Inflammatory macrophage treated with lipopolysaccharide for 1 hour (primary cell): ENCODE results near the gene LRMDA.
"Not testable (repeated sequence)": the region's sequence is repeated elsewhere in the genome, so short reads cannot be mapped to it uniquely, and the experiment has no call there.

ENCODE experiments used
- DNase-seq, 2 donors: peaks; one replicate each; pipeline ENCODE4 v3.0.0-alpha.2; 2020 to 2022

LRMDA gene

DNA sequence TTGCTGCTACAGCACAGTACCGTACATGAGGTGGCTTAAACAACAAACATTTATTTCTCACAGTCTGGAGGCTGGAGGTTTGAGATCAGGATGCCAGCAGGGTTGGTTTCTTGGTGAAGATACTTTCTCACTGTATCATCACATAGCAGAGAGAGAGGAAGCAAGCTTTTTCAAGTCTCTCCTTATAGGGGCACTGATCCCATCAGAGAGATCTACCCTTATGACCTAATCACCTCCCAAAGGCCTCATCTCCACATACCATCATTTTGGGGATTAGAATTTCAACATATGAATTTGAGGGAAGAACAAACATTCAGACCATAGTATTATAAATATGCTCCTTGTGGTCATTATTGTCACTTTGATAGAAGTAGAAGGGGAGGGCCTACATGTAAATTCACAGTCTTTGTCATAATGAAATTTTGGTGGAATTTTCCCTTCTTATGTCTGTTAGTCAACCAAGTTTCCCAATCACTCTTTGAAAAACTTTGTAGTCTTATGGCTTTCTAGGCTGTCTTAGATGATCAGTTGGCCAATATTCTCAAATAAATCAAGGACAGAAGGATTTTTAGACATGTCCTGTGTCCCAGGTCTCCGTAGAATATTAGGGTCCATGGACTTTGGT lies 606.2 kb downstream of the LRMDA start:
- DNase-seq = peak; percentile 51 to 54

DNA sequence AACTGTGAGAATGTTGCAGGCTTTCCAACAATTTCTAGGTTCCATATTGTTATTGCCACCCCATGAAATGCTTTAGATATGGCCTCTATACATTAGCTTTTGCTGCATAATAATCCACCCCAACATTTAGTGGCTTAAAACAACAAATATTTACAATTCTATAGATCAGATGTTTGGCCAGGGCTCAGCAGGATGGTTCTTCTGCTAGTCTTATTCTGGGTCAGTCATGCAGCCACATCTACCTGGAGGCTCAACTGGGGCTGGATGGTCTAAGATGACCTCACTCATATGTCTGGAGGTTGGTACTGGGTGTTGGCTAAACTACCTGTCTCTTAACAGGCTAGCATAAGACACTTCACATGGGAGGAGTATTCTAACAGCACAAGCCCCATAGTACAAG lies 607.3 kb downstream of the LRMDA start:
- DNase-seq = no peak

DNA sequence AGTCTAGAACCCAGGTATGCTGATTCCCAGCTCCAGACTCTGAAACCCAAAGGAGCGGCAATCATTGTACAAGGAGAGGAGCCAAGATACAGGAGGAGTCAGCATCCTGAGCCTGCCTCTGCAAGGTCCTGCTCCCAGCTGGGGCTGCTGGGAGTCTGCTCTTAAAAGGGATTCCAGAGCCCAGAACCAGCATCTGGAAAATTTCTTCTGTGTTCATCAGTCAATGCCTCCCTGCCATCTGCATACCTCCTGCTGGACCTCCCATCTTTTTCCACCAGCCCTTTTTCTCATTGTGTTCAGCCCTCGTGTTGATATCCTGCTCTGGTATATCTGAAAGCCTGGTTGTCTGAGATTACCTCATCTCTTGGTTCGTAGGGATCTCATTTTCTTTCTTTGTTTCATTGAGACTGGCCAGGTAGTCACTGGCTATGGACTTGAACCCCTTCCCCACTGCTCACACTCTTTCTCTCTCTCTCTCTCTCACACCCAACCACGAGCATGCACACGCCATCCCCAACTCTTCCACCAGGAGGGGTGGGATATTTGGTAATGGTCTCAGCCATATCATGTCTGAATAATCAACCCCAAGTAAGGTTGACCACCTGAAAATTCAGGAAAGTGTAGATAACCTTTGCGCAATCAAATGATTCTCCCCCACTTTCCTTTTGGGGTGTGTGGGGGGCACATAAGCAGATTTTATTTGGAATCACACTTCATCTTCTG lies 608.8 kb downstream of the LRMDA start:
- no peak for DNase-seq

DNA sequence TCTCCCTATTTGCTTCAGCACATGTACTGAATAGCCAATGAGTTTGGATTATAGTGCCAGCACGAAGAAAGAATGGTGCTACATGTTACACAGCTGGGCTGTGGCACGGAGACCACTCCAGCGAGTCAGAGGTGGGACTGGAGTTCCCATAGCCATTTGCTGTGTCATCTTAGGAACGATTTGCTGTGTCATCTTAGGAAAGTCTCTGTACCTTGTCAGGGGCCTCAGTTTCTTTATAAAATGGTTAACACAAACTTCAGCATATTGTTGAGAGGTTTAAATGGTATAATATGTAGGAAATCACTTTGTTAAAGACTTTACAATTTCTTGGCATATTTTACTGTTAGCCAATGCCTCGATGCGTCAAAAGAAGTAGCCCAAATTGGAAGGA lies 609.4 kb downstream of the LRMDA start:
- no peak for DNase-seq

DNA sequence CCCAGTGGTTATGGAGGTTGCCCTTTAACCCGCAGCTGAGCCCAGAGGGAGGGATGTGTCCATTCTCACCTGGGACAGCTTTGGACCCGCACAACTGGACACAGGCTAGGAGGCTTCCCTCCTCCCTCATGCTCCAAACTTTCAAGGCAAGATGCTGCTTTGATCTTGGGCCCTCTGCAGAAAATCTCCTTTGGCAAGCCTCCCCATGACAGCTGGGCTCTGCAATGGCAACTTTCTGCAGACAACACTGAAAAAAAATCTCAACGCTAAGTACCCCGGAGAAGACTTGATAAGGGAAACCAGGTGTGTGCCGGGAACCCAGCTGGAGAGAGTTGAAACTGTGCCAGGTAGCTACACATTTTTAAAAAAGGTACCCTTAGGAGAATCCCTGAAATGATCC lies 610.1 kb downstream of the LRMDA start:
- DNase-seq = no peak

DNA sequence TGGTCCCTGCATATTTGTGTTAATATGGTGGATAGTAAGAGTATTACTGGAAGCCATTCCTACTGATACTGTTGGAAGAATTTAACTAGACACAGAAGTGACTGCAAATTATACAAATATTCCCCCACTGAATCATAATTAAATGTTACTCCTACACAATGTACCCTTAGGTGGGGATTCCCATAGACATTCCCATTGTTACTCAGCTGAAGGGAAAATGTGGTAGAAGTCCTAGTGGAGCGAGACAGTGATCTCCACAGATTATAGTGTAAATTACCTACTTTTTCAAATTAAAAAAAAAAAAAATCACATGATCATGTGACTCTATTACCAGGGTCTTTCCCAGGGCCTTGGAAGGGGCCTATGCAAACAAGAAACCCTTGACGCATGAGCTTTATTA lies 611.8 kb downstream of the LRMDA start:
- DNase-seq = no peak

DNA sequence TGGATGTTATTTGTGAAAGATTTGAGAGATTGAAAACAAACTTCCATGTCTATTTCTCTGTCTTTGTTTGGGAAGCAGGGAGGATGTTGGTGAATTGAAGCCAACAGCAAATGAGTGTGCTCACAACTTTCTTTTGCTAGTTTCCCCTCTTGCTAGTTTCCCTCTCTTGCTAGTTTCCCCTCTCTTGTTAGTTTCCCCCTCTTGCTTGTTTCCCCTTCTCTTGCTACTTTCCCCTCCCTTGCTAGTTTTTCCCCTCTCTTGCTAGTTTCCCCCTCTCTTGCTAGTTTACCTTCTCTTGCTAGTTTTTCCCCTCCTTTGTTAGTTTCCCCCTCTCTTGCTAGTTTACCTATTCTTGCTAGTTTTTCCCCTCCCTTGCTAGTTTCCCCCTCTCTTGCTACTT lies 613.3 kb downstream of the LRMDA start:
- peak in 1 of 2 donors; percentile 13 for DNase-seq

DNA sequence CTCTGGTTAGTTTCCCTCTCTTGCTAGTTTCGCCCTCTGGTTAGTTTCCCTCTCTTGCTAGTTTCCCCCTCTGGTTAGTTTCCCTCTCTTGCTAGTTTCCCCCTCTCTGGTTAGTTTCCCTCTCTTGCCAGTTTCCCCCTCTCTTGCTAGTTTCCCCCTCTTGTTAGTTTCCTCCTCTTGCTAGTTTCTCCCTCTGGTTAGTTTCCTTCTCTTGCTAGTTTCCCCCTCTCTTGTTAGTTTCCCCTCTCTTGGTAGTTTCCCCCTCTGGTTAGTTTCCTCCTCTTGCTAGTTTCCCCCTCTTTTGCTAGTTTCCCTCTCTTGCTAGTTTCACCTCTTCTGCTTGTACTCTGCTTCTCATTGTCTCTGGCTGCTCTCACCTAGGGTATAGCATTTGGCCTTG lies 613.8 kb downstream of the LRMDA start:
- DNase-seq = peak in 1 of 2 donors; percentile 28

DNA sequence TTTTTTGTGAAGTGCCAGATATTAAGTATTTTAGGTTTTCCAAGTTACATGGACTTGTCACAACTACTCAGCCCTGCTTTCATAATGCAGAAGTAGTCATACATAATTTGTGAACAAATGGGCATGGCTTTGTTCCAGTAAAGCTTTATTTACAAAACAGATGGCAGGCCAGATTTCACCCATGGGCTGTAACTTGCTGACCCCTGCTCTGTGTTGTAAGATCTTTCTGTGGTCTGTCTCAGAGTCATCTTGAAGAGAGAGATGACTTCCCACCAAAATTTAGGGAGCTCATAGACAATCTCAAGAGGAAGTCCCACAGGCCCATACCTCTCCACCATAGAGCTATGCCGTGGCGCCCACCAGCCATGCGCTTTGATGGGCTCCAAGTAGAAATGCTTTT lies 616.1 kb downstream of the LRMDA start:
- peak in 1 of 2 donors; percentile 11 for DNase-seq

DNA sequence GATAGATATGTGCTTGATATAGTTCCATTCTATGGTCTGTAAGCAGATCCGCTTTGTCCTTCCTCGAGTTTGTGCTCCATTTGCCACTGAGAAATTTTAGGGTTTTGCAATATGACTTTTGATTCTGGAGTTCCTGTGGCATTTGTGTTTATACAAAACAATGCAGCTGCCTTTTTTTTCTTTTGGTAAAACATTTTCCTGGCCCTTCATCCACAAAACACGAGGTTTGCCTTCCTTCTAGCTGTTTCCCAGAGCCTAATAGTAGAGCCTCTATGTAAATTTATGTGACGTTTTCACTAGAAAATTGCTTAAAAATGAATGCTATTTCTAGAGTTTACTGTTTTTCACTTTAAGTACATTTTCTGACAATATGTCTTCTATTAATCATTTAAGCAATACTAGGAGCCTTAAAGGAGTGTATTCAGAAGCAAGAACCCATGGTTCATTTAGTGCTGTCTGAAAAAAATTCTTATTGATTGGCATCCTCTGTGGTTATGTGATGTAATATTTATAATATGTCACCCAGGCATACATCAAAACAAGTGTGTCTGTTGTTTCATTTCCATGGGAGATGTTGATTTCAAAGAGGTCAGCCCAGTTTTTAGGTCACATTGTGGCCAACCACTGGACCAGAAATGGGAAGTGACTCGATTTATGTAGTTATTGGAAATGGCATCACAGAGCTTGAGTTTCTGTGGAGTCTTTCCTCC lies 618.3 kb downstream of the LRMDA start:
- DNase-seq = peak; percentile 48 to 61

DNA sequence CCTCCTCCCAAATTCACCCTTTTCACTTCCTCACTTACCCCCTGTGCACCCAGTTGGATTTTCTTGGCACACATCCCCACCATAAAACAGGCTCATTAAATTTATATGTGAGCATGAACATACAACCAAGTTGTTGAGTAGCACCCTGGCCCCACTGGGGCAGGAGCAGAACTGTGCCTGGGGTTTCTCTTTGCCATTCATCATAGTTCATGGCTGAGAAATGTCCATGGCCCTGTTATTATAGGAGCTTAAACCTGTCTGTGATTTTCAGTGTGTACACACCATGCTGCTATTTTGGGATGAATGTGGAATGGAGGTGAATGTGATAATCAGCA lies 618.8 kb downstream of the LRMDA start:
- no peak for DNase-seq

DNA sequence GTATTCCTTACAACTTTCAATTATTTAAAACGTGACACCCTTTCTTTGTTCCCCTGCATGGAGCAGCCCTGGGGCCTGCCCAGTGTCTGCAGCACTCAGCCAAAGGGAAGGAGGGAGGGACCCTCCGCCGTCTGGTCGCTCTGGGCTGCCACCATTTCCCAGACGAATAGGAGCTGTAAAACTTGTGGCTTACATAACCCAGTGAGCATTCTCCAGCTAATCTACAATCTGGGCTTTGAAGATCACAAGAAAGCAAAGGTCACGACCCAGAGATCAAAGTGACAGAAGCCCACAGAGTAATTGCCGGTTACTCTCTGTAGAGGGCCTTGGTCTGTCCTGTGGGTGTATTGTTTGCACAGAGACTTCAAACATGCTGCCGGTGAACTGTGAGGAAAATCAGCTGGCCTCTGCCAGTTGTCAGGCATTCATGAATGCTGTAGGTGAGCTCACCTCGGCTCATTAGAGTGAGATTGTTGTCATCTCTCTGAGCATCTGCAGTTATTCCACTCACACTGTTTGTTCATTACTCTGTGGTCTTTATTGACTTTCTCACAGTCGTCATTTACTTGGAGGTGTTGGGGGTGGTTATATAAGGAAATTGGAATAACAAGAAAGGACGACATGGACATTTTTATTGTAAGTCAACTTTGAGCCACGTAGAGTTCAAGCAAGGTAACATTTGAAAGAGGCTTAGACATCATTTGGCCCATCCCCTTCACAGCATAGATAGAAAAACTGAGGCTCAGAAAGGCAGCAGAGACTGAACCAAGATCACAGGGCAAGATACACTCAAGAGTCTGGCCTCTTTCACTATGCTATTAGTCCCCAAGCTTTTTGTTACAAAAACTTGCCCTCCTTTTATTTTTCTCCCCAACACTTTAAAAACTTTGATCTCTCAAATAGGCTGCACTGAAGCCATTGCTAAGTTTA lies 619.8 kb downstream of the LRMDA start:
- DNase-seq = no peak

DNA sequence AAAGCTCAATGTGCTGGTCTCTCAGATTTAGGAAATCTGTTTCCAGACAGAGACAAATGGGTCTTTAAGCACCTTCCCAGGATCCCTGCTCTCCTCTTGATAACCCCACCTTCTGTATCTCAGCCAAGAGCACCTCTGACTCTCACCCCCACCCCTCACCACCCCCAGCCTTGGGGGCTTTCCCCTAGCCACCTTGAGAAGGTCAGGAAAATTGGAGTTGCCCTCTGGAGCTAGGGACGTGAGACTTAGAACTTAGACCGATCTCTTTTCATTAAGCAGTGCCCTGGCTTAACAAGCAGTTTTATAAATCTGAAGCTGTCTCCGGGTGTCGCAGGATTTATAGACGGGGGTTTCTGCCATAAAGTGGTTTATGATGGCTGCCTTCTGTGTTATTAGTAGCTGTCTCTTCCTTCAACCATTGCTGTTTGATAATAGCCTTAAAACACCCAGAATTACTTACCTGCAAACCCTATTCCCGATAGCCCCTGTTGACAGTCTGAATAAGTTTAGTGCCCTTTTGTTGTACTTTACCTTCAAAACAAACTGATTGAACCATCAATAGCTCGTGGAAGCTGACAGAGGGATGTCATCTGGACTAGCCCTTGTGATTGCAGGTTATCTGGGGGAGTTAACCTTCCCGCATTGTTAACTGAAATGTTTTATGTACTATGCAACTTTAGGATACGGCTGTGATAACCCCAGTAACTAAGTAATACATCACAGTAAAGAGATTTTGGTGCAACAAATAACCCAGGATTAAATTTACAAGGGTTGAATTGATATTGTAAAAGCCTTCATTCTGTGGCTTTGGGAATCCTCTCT lies 621.5 kb downstream of the LRMDA start:
- DNase-seq = no peak

DNA sequence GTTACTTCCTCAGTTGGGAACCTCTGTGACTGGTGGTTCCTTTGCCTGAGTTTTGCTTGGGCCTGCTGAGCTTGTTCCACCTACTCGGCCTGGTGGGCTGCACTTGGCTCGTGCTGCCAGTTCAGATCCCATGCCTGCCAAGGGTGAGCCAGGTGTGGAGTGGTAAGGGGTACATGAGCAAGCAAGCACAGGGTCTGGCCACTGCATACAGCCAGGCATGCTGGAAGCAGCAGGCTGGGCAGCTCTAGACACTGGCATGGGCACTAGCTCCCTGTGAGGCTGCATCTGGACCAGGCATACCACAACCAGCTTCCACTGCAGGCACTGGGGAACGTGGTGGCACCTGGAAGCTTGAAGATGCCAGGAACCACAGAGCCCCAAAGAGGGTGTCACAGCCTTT lies 624.0 kb downstream of the LRMDA start:
- DNase-seq = no peak

DNA sequence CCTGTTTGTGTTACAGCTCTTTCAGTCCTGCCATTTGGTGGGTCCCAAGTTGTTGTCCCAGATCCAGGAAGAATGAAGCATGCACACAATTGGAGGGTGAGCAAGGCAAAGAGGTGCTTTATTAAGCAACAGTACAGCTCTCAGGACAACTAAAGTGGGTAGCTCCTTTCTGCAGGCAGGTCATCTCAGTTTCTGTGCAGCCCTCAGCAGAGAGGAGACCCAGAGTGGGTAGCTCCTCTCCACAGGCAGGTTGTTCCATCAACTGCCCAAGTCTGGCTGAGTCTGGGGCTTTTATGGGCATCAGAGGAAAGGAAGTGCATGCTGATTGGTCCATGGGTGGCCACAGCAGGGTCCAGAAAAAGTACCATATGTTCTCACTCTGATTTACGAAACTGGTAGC lies 624.5 kb downstream of the LRMDA start:
- no peak for DNase-seq

DNA sequence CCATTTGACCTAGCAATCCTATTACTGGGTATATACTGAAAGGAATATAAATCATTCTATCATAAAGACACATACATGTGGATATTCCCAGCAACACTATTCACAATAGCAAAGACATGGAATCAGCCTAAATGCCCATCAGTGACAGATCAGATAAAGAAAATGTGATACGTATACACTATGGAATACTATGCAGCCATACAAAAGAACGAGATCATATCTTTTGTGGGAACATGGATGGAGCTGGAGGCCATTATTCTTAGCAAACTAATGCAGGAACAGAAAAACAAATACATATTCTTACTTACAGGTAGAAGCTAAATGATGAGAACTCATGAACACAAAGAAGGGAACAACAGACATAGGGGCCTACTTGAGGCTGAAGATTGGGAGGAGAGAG lies 629.6 kb downstream of the LRMDA start:
- not testable (repeated sequence) for DNase-seq

DNA sequence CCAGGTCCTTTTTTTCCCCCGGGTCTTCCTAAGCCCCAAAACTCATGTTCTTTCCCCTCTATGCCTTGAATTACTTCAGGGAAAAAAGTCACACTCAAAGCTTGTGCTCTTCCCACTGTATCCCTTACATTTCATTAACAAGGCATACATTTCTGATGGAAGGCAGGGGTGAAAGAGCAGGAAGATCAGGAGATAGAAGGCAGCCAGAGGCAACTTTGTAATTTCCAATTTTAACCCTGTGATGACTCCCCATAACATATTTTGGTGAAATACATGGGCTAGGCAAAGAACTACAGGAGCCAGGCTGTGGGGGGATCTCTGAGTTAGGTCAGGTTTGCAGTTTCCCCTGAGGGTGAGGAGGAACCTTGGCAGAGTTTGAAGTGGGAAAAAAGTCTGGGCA lies 635.0 kb downstream of the LRMDA start:
- no peak for DNase-seq

DNA sequence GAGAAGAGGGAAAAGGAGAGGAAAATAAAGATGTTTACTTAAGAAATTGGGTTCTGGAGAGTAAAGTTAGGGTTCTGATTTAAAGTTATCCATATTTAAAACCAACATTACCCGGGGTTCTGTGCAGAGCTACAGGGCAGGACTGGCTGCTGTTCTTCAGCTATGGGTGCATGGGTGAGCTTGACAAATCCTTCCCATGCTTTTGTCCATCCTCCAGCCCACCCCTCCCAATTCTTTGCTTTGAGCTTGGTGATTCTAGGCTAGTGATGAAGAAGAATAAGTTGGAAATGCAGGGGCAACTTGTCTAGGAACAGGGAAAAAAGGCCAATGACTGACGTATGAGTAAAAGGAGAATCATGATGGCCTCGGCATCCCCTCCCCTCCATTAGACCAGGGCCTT lies 636.0 kb downstream of the LRMDA start:
- no peak for DNase-seq

DNA sequence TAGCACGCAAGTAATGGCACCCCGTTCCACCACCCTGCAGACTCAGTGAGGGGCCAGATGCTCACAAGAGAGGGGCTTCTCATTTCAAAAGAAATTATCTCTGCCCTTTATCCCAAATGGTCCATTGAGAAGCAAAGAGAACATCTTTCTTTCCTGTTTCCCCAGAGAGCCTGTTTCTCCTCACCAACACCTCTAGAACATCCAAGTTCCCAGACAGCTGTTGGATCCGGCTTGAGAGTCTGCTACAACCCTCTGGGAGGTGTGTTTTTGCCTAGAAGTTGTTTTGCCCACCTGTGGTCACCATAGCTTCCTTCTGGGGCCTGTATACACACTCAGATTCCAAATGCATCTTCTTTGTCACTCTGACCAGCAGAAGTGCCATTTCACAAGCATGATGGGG lies 637.4 kb downstream of the LRMDA start:
- no peak for DNase-seq

DNA sequence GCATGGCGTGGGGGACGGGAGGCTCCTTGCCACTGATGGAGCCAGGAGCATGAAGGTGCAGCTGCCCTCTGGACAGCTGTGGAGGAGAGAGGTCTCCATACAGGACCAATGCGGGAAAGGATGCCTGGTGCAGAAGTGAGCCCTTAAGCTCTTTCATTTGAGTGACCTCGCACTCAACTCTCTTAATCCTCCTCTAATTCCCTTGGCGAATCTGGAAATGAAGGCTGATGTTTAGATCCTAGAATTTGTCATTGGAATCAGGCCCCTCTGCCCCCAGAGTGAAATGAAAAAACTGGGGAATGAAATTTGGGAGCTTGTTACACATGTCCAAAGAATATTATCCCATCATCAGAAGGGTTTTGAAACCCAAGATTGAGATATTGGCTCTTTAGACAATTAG lies 639.5 kb downstream of the LRMDA start:
- no peak for DNase-seq

DNA sequence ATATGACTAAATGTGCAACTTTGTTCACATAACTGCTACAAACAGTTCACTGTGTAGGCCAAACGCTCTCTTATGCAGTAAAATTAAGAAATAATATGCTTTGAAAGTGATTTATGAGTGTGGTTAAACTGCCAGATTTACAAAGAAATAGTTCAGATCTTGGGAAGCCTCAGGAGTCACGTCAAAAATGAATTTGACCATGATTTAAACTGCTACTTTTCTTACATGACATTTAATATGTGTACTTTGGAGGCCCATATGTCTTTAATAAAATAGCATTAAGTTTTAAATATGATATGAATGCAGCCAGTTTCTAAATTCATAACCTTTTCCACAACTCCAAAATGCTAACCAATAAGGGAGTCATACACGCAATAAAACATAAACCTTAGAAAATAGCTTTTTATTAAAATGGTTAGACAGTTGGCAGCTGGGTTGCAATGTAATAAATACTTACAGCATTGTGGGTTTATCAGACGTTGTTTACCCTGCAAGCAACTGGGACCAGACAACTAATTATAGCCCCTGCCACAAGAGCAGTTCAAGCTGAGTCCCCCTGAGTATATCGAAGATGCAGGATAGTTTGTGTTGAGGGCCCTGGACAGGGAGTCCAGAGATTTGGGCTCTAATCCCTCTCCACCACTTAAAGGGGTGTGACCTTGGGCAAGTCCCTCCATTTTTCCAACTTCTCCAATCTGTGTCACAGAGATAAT lies 640.4 kb downstream of the LRMDA start:
- DNase-seq = no peak

DNA sequence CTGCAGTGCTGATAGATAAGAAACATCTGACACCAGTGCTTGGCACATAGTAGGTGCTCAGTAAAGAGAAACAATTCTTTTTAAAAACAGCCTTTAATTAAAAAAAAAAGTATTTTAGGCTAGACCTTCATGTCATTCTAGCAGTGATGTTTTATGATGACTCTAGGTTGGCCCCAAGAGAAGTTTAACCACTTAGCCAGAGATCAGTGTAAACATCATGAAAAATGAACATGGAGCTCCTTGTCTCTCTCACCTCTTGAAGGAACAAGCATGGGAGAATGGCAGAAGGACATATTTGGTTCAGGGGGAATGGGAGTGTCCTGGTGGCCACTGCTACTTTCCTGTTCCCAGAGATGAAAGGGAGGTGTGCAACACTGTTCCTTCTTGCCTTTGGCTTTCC lies 641.0 kb downstream of the LRMDA start:
- DNase-seq = no peak
